HG02943 (cell line): Measurements from ENCODE around the gene PRIMA1.

Experiments used
- ATAC-seq: cut with Tn5 transposase; IDR thresholded peaks from one replicate; pipeline ENCODE4 v1.9.1; 2021; ENCODE audit warnings: mild to moderate bottlenecking, low read depth, moderate library complexity; ENCODE audit not compliant: unreplicated experiment

The PRIMA1 gene

DNA sequence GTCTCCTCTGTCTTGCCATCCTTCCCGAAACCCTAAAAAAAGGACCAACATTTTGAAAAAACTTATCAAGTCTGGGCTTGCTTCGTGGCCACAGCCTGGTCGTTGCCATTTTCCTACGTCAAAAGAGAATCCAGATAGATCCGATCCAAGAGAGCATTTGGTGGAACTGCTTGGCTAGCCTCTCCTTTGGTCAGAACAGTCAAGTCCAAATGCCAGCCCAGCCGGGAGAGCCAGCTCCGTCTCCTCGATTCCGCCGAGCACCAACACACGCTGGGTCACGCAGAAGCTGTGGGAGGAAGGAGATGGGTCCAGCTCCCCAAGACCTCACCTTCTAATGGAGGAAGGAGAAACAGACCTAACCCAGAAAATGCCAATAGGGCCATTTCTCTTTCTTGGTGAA lies 9.3 kb upstream of the PRIMA1 start:
- ATAC-seq = no peak

DNA sequence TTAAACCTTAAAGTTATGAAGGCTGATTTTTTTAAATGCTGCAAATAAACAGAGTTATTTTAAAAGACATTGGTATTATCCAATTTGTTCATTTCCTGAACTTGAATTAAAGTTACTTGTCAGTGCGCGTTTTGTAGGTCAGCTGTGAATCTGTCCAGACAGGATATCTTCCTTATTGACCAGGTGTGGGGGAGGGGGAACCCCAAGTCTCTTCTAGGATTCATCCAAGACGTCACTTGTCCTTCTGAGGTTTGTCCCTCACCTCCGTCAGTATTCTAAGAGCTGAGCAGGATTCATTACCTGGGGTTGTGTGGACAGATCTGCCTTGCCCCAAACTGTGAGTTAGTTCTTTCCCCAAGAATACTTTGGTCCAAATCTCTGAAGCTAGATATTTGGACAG lies 8.8 kb upstream of the PRIMA1 start:
- no peak for ATAC-seq

DNA sequence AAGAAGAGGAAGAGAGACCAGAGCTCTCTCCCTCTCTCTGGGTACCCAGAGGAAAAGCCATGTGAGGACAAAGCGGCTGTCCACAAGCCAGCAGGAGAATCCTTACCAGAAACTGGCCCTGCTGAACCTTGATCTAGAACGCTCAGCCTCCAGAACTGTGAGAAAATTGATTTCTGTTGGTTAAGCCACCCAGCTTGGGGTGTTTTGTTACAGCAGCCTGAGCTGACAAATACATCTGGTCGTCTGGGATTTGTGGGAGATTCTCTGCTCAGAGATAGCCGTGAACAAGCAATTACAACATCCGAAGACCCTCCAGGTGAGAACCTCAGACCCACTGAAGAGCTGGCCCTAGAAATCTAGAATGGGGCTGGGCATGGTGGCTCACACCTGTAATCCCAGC lies 6.5 kb upstream of the PRIMA1 start:
- ATAC-seq = no peak

DNA sequence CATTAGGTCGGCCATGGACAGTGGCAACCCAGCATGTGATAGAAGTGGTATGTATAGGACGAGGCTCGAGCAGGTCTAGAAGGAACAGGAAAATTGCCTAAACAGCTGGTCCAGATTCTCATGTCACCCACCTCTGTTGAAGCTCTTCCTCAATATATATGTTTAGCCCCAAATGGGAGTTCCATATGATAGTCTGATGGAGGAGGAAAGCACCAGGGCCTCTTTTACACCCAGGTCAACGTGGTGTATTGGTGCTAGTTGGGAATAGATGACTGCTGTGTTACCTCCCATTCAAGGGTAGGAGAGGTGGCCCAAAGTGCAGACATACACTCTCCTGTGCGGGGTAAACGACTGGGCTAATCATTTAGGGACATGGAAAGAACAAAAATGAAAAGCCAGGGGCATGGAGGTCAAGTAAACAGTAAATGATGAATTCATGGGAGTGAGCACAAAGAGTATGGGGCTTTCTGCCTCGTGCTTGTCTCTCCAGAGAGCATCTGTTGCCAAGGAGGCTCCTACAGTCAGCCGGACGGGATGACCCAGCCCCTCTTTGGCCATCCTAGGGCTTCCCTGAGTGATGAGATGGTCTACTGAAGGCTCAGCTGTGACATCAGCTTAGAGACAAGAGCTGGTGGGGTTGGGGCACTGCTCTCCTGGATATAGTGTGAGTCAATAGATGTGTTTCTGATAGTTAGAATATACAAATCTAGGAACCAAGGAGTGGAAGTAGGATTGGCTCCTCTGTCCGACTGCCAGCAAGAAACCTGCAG lies 5.5 kb upstream of the PRIMA1 start:
- no peak for ATAC-seq

DNA sequence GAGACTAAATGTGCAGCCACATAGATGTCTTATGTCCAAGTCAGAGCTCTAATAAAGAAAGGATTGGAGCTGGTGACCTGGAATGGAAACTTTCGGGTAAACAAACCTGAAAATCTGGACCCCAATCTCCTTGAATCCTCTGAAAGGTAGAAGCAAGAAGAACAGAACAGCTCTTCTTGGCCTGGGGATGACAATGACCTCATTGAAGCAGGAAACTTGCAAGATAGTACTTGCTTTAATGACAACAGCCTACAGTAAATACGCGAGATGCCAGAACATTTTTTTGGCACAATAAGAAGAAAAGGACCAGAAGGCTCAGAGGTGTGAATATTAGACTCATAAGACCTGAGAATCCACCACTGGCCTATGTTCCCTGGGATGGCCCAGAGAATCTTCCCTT lies 4.1 kb upstream of the PRIMA1 start:
- ATAC-seq = no peak

DNA sequence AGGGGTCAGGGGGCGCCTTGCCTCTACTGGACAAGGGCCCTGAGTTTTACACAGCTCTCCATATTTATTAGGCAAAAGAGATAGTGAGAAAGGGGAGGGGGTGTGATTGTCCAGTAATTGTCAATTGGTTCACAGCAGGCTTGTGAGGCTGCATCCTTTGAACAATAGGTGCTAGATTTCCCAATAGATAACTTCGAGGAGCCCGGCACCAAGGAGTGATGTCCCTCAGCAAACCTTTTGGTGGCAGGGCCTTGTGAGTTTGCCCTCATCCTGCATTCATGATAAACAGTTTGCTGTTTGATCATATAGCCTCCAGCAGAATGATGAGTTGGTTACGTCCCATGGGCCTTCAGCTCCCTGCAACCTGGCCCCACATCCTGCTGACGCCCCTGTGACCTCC lies 2.7 kb upstream of the PRIMA1 start:
- no peak for ATAC-seq

DNA sequence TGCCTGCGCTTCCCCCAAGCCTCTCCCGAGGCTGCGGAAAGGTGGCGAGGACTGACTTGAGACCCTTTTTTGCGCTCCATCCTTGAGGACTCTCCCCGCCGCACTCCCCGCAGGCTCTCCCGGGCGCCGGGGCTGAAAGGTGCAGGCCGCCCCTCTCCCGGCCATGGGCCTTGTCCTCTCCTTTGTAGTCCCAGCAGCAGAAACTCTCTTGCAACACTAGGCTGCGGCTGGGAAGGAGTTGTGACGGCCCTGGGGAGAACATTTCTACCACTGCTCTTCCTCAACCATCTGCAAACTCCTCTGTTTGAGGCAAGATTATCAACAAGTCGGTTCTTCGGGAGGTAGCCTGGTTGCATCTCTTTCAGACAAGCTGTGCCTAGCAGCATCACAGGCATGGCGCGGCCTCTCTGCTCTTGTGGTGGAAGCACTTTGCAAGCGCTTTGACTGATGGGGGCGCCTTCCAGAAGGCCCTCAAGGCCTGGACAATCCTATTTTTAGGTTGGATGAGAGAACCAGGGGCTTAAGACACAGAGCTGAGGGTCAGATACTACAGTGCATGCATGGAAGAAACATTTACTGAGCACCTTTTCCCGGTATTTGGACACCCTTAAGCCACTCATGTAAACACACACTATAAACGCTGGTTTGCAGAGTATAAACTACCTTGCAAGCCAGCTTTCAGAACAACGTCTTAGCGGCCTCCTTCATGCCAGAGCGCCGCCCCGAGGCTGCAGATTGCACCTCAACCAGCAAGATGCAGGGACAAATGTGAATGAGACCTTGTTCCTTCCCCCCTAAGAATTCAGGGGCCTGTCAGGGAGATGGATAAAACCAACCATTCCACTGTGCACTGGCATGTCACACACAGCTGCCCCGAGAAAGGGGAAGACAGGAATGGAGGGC lies 1.2 kb upstream of the PRIMA1 start:
- ATAC-seq = no peak

DNA sequence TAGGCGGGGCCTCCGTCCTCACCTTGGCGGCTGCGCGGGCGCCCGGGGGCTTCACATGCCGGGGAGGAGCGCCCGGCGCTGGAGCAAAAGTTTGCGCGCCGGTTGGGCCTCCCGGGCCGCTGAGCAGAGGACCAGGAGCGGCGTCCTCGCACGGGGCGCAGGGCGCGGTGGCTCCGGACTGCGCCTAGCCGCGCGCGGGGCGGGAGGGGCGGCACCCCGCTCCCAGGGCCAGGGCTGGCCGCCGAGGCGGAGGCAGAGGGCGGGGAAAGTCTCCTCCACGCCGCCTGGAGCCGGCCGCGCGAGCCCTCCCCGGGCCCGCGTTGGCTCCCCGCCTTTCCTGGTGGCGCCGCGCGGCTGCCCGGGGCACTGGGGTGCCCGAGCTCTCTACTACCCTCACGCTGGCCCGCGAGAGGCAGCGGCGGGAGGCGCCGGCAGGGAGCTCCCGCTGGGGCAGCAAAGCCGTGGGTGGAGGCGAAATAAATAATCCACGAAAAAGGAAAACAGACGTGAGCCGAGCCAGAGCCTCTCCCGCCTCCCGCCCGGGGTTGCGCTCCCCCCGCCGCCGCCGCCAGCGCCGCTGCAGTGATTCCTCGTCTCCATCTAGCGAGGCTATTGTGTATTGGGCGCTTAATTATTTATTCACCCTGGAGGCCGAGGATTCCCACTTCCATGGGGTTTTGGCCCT lies 400 bp upstream of the PRIMA1 start:
- ATAC-seq = no peak

DNA sequence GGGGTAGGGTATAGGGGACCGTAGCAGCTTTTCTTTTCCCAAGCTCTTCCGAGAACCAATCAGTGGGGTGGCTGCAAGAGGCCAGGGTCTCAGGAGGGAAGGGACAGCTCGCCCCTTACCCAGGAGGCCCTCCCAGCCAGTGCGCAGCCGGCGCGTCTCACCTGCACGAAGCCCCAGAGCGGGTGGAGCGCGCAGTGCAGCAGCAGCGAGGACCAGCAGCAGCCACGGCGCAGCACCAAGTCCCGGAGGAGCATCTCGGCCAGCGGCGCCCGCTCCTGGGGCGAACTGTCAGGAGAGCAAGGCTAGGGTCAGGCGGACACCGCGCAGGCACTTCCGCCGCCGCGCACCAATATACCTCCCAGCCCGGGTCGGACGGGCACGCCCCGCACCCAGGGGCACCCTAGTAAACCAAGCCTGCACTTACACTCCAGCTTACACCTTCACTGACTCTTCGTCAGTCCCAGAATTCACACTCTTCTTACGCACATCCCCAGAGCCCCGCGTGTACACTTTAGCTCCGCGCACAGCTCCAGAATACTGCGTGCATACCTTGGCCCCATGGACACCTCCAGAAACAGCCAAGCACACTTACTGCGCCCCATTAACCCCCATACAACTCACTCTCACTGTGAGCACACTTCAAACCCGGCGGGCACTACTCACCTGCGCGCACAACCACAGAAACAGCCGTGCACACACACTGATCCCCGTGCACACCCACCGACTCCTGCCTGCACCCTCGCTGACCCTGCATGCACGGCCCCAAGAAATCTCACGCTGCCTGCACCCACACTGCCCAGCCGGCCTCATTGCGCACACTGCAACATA lies 606 bp downstream of the PRIMA1 start:
- ATAC-seq = no peak

DNA sequence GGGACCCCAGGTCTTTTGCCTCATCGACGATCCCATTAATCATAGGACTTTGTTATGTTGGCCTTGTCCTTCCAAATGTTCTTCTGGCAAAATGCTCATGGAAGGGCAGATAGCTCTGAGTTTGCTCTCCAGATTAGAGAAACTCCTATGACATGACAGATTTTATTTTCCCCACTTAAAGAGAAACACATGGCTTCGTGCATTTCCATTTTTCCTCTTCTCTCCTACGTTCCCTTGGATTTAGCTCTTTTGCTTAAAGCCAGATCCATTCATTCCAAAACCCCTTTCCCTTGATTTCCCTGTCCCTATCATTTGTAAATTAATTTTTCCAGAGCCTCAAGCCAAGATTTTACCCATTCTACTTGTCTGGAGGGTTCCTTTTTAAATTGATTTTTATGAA lies 2.9 kb downstream of the PRIMA1 start:
- no peak for ATAC-seq

DNA sequence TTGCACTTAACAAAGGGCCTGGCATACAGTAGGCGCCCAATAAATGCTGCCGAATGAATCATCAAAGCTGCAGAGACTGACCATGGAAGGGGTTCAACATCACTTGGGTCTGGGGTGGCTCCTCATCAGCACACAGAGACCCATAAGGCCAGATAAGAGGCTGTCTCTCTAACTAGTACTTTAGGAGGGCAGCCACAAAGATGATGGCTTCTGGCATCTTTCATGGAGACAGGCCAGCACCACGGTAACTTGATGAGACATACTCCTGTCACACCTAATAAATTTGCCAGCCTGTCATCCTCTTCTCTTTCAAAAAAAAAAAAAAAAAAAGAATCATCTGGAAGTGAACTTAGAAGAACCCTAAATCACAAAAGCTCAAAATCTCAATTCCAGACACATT lies 3.4 kb downstream of the PRIMA1 start:
- ATAC-seq = no peak

DNA sequence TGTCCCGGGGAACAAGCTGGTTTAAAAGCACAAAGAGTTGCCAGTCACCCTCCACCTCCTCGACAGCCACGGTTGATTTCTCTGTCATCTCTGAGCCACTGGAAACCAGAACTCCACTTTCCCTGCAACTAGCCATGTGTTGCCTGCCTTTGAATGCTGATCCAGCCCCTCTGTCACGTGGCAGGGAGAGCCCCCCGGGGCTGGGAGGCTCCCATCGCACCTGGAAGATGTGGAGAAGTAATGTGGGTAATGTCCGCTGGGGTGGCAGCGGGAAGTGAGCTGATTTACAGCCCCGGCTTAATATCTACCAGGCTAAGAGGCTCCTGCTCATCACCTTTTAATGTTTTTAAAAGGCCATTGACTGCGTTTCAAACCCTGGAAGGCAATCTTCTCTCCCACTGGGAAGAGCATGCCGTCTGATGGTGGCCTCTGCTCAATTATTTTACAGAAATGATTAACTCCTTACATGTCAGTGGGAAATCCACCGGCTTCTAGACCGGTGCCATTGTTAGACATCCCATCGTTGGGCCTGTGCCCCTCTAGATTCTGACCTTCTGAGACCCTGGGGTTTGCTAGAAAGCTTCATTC lies 7.4 kb downstream of the PRIMA1 start:
- no peak for ATAC-seq

DNA sequence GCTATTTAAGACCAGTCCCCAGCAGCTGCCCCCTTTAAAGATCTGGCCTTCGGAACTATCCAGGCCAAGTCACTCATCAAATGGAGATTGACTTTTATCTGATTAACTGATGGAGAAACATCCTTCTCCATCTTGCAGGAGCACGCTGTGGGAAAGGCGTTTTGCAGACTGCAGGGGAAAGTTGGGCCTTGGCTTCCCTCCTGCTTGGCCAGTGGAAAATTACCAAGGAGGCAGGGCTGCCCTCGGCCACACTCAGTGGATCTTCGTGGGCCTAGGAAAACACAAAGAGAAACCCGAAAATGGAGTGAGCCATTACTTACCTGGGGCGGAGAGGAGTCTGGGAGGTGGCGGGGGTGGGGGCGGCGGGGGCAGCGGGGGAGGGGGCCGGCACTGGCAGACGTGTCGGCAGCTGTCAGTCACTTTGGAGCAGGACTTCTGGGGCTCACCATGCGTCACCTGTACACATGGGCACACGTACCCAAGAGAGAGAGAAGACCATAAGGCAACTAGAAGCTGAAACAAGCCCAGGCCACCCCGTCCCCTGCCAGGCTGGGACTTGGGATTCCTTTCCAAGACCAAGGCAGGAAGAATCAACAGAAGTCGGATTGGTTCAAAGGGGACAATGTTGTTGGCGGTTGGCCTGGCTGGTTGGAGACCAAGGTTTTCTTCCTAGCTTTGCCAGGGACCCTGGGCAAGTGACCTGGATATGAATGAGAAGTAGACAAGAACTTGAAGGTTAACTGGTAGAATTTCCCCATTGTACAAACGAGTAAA lies 9.2 kb downstream of the PRIMA1 start:
- ATAC-seq = no peak

DNA sequence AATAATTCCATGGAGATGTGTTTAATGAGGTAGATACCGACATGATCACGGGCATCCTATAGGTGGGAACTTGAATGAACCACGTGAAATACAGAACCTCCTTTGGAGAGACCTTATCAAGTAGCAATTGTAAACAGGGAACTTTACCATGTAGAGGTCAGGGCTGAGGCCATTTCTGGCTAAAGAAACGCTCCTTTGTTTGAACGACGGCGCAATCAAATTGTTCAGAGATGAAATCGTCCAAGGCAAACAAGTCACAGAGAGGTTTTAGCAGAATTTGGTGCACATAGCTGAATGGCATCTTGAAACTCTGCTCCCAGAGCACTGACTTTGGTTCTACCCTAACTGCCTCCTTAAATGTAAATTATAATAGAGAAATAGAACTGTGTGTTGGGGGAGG lies 9.8 kb downstream of the PRIMA1 start:
- ATAC-seq = no peak

DNA sequence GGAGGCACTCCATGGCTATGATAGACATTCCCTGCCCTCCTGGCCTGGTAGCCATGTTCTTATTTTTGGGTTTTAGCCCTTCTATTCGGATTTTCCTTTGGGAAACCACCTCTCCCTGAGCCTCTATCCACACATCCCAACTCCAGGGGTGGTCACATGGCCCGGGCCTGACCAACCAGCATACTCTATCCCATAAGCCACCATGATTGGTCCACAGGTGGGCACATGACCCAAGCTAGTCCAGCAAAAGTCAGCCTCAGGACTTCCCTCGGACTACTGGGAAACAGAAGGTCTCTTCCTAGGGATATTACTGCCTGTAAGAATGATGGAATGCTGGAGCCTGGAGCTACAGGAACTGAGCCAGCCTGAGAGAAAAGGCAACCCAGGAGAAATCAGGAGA lies 12.5 kb downstream of the PRIMA1 start:
- ATAC-seq = no peak

DNA sequence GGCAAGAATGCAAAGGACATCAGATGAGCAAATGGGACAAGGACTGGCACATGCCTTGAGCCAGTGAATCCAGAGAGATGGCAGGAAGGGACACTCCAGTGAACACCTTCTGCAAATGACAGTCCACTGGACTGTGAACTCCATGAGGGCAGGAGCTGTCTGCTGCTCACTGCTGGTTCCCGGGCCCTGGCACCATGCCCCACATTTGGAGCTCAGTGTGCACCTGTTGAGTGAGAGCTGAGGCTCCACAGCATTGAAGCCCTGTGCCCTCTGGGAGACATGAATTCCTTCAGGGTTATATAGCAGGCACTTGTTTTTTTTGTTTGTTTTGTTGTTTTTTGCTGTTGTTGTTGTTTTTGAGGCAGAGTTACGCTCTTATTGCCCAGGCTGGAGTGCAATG lies 13.1 kb downstream of the PRIMA1 start:
- no peak for ATAC-seq

DNA sequence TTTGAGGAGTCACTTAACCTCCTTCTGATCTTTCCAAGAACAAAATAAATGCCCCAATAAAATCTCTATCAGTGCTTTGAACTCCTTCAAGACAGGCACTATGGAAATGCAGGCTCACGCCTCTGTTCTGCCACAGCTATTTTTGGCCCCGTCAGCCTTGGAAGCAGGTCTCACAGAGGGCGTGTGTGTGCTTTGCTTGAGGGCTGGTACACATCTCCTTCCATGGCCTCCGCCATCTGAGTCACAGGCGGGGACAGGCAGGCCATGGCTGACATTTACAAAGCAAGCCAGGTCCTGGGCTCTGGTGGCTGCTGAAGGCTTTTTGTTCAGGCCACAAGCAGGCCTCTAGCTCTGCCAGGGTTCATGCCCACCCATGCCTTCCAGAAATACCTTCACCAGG lies 16.0 kb downstream of the PRIMA1 start:
- no peak for ATAC-seq

DNA sequence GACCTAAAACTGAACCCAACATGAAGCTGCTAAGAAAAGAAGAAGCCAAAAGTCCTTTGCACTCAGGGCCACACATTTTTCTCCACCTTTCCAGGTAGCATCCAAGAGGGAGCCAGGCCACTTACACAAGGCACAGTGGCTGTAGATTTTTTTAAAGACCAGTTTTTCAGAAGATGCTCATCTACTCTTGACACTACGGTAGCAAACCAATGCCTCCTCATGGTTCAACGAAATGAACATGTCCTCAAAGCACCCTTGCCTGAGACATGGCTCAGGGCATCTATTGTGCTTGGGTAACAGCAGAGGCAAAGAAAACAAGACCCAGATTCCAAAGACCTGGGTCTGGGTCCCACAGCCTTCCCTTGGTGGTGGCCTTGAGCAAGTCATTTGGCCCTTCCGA lies 22.3 kb downstream of the PRIMA1 start:
- no peak for ATAC-seq

DNA sequence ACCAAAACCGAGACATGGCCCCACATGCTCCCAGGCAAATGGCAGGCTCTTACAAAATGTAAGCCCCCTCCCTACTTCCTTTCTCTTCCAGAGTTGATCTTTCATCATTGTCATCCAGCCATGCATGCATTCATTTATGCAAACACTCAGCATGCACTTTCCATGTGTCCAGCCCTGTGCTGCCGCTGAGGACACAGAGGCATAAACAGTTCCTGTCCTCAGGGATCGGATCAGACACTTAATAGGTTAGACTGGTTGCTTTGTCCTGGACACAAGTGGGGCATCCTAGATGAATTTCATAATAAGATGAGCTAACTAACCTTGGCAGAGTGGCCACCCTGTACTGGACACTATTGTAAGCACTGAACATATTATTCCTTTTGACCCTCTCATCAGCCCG lies 23.1 kb downstream of the PRIMA1 start:
- ATAC-seq = no peak
